Measurements from ENCODE around the gene CHRNB1.

Gene CHRNB1

GRCh38 chr17:7437950-7438614 is 6.8 kb upstream of the CHRNB1 start:
- peak; percentile 55 to 57 for DNase-seq (ENCODE audit: low read depth in 2 of 2)

DNA sequence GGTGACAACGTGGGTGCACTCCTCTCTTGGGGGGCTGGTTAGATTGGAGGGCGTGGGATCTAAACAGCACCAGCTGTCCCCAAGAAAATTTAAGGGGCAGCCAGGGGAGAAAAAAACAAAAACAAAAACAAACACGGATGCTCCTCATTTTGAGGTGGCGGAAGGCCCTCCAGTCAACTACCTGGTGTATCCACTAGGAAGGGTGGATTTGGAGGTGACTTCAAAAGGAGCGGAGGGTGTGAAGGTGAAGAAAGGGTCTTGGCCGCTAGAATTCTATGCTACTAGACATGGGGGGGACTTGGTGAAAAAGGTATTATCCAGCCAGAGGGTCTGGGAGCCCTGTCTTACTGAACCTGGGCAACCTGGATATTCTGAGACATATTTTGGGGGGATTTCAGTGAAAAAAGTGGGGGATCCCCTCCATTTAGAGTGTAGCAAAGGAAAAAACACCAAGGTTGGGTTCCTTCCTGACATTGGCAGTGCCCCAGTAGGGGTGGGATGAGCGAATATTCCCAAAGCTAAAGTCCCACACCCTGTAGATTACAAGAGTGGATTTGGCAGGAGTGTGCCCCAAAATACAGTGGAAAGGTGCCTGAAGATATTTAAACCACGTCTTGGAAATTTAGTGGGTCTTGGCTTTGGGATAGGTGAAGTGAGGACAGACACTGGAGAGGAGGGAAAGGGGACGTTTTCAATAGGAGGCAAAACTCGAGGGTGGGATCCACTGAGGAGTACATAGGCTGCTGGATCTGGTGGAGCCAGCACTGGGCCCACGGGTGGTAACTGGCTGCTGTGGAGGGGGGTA is 6.0 kb upstream of the CHRNB1 start:
- no peak for DNase-seq (ENCODE audit: low read depth in 2 of 2)

DNA sequence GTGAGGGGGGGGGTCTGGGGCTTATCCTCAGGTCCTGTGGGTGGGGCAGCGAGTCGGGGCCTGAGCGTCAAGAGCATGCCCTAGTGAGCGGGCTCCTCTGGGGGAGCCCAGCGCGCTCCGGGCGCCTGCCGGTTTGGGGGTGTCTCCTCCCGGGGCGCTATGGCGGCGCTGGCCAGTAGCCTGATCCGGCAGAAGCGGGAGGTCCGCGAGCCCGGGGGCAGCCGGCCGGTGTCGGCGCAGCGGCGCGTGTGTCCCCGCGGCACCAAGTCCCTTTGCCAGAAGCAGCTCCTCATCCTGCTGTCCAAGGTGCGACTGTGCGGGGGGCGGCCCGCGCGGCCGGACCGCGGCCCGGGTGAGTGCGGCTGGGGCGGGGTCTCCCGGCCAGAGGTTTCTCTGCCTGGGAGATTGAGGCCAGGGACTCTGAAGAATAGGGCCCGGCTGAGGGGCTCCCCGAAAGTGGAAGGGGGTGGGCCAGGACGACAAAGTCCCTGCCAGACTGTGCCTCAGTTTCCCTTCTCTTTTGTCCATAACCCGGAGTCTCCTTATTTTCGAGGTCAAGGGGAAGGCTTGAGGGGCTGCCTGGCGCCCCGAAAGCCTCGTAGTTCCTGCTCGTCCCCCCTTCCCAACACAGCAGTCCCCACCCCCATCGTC is 5.3 kb upstream of the CHRNB1 start, which contains the start of gene FGF11:
Gene FGF11 (plus strand): TSS at position 51 of the 651 bp plus-strand sequence. CDS start 109 bp downstream, at position 160.
- DNase-seq (ENCODE audit: low read depth in 2 of 2), result no peak

GRCh38 chr17:7440113-7440833 is 4.6 kb upstream of the CHRNB1 start:
- DNase-seq (ENCODE audit: low read depth in 2 of 2), result no peak

DNA sequence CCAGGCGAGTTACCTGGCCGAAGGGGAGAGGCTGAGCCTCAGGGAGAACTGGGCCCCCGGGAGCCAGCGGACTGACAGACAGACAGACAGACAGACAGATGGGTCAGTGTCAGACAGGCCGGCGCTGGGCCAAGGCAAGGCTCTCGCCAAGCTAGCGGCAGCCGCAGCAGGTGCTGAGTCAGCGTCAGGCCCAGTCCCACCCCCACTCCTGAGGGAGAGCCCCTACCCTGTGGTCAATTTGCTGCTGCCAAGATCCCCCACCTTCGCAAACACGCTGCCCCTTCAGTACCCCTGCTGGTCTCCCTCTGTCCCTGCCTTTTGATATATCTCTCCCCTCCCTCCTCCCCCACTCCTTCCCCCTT is 4.0 kb upstream of the CHRNB1 start:
- DNase-seq (ENCODE audit: low read depth in 2 of 2), result no peak

DNA sequence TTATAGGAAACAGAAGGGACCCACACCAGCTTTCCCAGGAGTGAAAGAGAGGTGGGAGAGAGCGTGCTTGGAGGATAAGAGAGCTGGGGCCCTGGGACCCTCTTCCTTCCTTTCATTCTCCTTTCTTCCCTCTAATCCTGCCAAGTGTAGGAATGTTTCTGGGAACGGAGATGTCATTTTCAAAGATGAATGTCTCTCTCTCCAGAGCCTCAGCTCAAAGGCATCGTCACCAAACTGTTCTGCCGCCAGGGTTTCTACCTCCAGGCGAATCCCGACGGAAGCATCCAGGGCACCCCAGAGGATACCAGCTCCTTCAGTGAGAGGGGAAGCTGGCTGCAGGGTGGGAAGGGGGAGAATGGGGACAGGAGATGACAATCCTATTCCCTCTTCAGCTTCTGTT is 3.6 kb upstream of the CHRNB1 start:
- DNase-seq (ENCODE audit: low read depth in 2 of 2), result no peak

DNA sequence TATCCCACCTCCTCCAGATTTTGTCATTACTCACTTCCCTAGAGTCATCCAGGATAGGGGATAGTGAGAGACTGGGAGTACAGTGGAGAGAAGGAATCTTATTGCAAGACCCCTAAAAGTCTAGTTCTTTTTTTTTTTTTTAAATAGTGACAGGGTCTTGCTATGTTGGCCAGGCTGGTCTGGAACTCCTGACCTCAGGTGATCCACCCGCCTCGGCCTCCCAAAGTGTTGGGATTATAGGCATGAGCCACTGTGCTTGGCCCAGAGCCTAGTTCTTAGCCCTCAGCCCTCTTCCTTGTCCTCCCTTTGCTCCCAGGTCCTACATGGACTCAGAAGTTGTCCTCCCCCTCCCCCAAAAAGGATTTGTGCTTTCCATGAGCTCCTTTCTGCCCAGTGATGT is 2.7 kb upstream of the CHRNB1 start:
- no peak for DNase-seq (ENCODE audit: low read depth in 2 of 2)

GRCh38 chr17:7443499-7444485 is 1.1 kb upstream of the CHRNB1 start:
- DNase-seq (ENCODE audit: low read depth in 2 of 2), result no peak

GRCh38 chr17:7445619-7445968 is 733 bp downstream of the CHRNB1 start:
- DNase-seq (ENCODE audit: low read depth in 2 of 2), result no peak

- no peak for DNase-seq (ENCODE audit: low read depth in 2 of 2)
Measured at GRCh38 chr17:7448461-7448860, 3.6 kb downstream of the CHRNB1 start.

DNA sequence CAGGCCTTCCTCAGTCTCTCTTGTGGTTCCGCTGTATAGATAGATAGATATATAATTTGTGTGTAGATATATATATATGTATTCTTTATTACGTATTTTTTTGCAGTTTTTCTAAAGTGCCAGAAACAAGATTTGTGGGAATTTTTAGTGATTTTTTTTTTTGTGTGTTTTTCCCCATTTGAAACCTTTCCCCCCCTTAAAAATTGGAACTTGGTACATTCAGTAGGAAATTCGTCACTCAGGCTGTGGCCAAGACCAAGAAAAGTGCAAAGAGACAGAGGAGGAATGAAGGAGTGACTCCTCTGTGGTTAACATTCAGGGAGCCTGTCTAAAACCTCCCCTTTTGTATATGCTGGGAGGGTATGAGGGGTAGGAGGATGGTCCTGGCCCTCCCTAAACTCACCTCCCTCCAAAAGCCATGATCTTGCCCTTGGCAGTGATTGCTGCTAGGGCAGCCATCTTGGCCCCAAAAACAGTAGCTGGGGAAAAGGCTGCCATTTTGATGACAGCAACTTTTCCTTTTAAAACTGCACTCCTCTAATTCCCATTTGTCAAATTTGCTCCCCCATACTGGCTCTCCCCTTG is 15.2 kb downstream of the CHRNB1 start:
- DNase-seq (ENCODE audit: low read depth in 2 of 2), result no peak

DNA sequence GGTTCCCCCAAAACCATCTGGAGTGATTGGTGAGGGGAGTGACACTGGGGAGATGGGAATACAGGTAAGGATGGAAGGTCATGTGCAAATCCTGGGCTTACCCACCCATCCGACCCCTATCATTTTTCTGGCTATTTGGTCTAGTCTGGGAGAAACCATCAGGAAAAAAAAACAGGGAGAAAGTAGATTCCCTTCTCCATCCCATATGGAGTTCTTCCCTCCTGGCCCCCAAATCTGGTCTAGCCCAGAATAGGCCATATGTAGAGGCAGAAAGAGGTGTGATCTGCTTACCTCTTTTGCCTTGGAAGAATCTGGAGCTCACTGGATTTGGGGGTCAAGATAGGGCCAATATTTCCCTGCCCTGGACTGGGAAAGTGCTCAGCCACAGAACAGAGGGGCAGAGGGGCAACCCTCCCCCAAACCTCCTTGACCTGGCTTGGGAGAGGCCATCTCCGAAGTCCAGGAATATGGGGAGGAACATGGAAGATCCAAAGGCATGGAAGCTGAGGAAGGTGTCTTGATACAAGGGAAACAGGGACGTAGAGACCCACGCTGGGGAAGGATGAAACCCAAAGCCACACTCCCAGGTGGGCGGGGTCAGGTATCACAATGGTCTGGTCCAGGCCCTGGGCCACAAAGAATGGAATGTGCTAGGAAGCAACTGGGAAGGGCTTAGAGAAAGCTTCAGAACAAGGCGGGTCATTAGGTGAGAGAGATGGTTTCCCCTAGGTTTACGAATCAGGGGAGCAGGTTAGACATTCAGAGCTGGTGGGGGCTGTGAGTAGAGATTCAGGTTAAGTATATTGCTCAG is 16.2 kb downstream of the CHRNB1 start:
- DNase-seq (ENCODE audit: low read depth in 2 of 2), result no peak

DNA sequence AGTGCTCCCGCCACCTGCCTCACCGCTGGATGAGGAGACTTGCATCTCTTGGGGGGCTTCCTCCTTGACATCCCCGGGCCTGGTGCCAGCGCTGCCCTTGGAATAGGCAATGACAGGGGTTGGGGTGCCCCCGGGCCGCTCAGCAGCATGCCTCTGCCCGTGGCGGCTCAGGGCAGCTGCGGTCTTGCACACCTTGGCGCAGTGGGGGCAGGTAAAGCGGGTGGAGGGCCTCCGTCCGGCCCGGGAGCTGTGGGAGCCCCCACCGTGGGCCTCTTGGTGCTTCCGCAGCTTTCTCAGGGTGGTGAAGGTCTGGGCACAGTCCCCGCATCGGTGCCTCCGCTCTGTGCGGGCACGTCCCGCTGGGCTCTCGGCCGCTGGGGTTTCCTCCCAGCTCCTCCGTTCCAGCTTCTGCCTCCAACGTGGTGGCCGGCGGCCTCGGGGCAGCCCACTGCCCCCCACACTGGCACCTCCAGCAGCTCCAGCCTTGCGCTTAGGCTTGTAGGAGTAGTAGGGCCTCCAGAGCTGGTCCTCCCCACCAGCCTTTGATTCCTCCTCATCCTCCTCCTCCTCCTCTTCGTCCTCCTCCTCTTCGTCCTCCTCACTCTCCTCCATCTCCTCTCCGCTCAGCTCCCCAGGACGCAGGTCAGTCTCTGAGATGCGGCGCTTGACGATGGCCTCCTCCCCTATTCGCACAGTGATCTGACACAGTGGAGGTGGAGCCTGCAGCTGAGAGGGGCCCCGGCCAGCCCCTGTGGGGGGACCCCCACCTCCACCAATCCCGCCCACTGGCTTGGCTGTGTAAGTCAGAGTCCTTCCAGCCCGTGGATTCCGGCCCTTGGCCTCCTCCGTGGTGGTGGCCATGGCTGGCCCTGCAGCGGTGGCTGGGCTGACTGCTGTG is 17.9 kb downstream of the CHRNB1 start:
- DNase-seq (ENCODE audit: low read depth in 2 of 2), result no peak

DNA sequence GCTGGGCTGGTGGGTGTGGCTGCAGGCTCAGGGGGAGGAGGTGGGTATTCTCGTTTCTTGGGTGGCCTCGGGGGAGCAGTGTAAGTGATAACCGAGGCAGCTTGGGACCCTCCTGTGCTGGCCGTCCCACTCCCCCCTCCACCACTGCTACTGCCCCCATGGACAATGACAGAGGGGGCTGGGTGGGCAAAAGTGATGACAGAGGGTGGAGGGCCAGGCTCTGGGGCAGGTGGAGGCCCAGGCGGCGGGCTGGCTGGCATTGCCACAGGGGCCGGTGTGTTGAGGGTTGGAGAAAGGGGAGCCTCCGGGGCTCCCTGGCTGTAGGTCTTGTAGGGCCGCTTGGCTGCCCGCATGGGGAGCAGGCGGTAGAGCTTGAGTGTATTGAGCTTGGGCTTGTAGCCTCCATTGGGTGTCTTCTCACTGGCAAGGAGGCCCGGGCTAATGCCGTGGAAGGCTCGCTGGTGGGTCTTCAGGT is 18.5 kb downstream of the CHRNB1 start:
- no peak for DNase-seq (ENCODE audit: low read depth in 2 of 2)

DNA sequence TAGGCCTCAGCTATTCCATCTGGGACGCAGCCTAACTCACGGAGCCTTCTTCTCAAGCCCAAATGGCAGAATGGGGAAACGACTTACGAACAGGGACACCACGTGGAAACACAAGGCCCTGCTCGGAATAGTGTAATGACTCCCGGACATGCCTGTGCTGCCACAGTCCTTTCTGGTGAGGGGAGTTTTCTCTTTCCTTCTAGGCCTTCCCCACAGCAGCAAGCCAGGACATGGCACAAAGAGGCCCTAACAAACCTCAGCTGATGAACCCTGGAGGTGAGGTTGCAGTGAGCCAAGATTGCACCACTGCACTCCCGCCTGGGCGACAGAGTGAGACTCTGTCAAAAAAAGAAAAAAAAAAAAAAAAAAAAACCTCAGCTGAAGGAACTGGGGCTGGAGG is 19.2 kb downstream of the CHRNB1 start:
- DNase-seq (ENCODE audit: low read depth in 2 of 2), result no peak

- no peak for DNase-seq (ENCODE audit: low read depth in 2 of 2)
Measured at GRCh38 chr17:7465597-7466275, 20.9 kb downstream of the CHRNB1 start.

DNA sequence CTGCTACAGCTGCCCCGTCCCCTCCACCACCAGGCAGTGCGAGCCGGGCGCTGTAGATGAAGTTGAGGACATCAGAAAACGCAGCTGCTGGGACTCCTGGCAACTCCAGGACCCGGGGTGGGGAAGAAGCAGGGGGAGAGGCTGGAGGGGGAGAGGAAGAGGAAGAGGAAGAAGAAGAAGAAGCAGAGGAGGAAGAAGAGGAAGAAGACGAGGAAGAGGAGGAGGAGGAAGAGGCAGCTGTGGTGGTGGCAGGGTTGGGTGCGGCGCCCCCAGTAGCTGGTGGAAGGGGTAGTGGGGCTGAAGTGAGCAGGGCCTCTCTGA is 21.4 kb downstream of the CHRNB1 start:
- no peak for DNase-seq (ENCODE audit: low read depth in 2 of 2)

DNA sequence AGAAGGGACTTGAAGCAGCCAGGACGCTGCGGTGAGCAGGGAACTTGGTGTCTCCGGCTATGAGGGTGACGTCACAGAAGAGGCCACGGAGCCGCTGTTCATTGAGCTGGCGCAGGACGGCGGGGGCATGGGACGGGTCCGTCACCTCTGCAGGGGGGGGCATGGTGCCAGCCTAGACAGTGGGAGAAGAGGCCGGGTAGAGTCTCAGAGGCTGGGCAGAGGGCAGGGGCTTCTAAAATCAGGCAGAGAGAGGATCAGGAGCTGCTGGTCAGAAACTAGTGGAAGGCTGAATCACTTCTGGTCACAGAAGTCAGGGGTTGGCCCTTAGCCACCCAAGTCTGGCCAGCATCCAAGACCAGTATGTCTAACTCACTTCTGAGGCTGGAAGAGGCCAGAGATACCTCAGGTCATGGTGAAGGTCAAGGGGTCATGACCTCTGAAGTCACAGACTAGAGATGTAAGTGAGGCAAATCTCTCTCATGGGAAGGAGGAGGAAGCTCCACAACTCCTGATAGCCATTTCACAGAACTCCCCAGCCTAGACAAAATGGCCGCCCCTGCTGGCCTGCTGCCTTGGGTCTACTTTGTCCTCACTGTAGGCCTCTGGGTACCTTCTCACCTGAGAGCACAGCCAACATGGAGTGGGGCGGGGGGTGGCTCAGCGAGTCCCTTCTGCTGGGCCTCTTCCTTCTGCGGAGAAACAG is 21.9 kb downstream of the CHRNB1 start:
- no peak for DNase-seq (ENCODE audit: low read depth in 2 of 2)
